ENCODE data around the gene LMAN2.
"Not testable (repeated sequence)": the region's sequence is repeated elsewhere in the genome, so short reads cannot be mapped to it uniquely, and the experiment has no call there.

LMAN2 gene

GRCh38 chr5:177320879-177321278, 30.6 kb downstream of the LMAN2 start:
- DNase-seq: no peak

DNA sequence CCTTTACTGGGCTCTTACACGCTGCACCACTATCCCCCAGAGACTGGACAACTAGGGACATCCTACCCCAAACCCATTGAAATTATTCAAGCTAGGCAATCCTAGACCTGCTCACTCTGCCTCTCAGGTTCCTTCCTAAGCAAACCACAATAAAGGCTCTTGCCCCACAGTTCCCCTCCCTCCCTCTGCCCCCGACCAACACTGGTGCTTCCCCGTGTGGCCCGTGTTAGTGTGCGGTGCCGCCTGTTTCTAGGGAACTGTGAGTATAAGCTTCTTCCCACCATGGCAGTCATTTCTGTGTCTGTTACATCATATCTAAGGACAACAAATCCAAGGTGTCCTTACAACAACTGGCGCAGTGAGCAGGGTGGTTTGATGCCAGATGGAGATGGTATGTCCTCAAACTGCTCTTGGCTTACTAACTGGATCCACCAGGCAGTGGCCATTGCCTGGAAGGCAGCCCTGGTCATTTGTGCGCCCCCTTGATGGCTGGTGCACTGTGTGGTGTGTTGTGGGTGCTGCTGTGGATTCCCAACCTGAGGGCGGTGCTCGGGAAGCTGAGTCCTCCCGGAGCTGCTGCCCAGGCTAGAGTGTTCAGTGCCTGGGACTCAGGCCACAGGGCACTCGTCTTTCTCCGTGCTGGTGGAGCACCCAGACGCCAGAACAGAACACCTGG, 31.4 kb downstream of the LMAN2 start:
- peak; percentile 34 for DNase-seq

GRCh38 chr5:177317959-177318377, 33.5 kb downstream of the LMAN2 start:
- DNase-seq: peak; percentile 81

DNA sequence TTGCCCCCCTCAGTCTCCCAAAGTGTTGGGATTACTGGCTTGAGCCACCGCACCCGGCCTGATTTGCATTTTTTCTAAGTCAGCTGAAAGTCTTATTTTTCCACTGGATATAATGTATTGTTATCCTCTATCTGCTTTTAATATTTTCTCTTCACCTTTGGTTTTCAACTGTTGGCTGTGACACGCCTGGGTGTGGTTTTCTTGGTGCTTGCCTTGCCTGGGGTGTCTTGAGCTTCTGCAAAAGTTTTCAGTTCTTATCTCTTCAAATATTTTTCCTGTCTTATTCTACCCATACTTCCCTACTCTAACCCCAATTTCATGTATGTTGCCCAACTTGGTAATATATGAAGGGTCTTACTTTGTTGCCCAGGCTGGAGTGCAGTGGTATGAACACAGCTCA, 35.5 kb downstream of the LMAN2 start:
- DNase-seq: no peak

DNA sequence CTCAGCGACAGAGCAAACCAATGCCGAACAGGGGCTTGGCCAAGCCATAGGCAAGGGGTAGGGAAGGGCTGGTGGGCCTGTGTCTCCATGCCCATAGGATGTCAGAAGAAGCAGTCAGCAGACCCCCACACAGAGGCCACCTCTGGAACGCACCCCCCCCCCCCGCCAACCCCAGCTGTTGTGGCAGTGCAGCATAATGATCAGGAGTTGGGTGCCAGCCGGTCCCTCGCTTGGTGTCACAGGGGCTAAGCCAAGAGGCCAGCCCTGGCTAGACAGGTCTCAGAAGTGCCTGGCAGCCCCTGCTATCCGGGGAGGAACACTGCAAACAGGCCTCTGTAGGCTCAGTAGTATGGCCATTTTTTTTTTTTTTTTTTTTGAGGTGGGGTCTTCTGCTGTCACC, 36.1 kb downstream of the LMAN2 start:
- DNase-seq: no peak

GRCh38 chr5:177314376-177315342, 36.8 kb downstream of the LMAN2 start:
- no peak for DNase-seq

GRCh38 chr5:177313561-177314259, 37.8 kb downstream of the LMAN2 start:
- DNase-seq: no peak

DNA sequence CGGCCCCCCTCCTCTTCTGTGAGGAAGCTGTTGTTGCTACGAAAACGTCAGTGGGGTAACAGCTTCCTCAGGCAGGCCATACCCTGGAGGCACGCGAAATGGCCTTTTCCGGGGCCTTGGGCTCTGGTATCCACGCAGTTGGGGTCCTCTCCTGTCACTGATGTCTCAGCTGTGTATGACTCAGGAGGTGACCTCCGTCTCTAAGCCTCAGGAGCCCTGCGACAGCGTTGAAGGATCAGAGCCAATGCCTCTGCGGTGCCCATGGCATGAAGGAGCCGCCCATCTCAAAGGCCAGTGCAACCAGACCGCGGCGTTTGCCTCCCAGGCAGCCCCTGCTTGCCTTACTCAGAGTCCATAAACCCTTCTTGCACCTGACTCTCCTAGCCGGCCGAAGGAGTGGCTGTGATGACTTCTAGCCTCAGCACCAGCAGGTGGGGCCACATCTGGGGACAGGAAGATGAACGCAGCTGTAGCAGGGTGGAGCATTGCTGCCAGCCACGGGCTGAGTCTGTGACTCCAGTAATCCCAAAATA, 38.8 kb downstream of the LMAN2 start:
- DNase-seq: no peak

DNA sequence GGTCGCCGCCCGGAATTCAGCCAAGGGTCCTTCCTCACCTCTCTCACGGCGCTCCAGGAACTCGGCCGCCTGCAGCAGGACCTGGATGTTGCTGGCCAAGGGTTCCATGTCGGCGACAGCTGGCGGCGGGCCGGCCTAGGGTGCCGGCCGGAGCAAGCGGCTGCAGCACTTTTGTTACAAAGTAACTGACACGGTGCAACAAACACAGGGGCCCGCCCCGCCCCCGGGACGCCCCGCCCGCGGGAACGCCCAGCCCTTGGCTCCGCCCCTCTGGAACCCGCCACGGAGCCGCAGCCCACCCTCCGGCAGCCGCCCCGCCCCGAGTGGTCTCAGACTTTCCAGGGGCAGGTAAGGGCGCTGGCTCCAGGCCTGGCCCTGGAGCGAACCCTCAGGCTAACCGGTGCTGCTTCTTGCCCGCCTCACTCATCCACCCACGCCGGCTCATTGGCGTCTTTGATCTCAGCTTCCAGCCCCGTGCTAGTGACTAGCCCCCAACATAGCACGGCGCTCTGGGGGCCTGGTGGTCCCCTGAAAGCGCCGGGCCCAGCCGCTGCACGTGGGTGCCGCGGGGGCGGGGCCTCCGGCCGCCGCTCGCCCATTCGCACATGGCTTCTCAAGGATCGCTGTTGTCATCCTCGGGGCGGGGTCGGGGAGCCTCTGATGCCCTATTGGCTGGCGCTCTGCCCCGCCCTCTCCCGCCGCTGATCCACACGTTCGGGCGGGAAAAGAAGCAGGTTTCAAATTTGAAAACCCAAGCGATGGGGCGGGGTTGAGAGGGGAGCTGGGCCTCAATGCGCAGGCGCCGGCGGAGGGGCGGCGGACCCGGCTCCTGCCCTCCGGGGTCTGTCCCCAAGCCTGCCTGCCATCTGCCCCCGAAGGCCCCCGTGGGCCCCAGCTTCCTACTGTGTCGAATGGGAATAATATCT, 39.5 kb downstream of the LMAN2 start, which contains the start of gene MXD3:
TSS of gene MXD3 (minus strand) at position 176 of the 926 bp plus-strand sequence. CDS start at position 108, 68 bp downstream.
- DNase-seq: peak; percentile 96

- DNase-seq: no peak
Observed at GRCh38 chr5:177311392-177311722, 40.1 kb downstream of the LMAN2 start.

DNA sequence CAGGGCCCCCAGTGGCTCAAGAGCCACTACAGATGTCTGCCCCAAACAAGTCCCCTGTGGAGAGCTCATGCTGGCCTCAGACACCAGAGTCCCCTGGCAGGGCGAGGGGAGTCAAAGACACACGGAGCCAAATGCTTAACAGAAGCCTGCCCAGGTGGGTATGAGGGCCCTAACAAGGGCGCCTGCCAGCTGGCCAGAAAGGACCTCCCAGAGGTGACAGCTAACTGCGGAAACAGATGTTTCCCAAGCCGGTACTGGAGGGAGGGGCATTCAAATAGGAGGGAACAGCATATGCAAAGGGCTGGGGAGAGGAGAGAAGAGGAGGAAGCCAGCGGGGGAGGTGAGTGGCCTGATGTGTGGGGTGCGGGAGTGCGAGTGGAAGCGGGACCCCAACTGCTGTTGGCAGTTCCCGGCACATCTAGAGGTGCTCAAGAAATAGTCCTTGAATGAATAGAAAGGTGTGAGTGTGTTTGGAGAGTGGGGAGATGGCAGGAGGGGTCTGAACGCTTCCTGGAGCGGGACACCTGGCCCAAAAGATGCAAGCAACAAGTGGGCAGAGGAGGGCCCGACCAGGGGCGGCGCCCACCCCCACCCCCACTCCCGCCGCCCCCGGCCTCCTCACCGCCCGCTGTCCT, 40.6 kb downstream of the LMAN2 start:
- DNase-seq: no peak

DNA sequence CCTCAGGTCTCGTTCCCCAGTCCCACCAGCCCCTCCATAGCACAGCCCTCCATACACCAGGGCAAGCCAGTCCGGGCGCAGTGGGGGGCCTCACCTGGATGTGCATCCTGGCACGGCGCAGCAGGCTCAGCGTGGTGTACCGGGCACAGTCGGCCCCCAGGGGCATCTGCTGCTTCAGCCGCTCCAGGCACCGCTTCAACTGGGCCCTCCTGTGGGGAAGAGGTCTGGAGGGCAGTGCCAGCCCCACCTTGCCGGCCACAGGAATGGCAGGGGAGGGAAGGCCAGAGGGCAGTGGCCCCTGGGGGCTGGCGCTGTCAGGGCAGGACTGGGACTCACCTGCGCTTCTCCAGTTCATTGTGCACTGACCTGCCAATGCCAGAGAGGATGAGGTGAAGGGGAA, 41.1 kb downstream of the LMAN2 start:
- DNase-seq: no peak

DNA sequence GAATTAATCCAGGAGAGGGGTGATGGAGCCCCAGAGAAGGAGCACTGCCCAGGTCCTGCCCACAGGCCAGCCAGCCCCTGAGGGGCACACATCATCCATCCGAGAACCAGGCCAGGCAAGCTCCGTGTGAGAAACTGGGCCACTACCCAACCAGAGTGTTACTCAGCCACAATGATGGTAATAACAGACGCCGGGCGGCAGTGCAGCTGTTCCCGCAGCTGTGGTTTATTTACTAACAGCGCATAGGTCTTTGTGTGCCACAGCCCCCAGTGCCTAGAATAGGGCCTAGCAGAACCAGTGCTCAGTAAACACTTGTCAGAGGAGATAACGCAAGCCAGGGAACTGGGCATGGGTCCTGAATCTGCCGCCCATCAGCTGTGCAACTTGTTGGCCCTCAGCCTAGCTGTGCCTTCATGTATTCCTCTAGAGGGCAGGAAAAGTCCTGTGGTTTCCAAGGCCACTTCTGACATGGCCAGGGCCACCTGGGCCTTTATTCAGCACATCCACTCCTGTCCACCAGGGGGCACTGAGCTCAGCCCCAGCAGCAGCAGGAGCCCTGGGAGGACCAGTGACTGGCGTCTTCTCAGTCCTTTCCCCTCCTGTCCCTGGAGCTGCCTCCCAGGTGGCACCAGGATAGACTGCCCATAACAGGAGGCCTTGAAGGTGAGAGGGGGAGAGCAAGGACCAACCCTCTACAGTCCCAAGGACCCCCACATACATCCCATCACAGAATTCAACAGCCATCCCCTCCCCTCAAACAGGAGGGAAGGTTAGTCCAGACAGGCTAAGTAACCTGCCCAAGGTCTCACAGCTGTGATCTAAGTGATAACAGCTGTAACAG, 41.9 kb downstream of the LMAN2 start:
- DNase-seq: peak; percentile 80

- no peak for DNase-seq
Observed at GRCh38 chr5:177308740-177309139, 42.7 kb downstream of the LMAN2 start.

DNA sequence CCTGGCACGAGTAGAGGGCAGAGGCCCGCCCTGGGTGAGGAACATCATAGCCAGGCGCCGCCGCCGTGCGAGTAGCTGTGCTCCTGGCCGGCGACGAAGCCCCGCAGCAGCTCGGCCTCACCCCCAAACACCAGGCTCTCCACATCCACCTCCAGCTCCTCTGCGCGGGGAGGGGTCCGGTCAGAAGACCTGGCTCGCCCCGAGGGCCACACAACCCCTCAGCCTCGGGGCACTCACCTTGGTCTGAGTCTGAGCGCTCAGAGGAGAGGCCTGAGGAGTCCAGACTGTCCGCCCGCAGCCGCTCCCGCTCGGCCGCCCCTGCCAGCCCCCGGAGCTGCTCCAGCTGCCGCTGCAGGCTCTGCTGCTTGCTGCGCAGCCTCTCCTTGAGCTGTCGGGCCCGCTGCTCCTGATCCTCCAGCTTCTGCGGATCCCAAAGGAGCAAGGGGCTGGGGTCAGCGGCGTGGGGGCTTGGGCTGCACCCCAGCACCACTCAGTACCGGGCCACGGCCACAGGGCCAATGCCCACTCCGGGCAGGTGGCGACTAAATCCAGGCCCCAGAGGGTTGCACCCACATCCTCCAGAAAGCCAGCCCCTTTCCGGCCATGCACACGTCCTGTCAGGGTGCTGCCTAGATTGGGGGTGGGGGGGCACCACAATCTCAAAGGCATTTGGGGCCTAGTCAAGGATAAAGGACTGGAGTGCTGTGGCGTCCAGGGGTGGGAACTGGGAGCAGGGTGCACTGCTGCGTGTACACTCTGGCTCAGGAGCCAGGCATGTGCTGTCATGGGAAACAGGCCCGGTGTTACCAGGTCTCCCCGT, 43.7 kb downstream of the LMAN2 start:
- no peak for DNase-seq

DNA sequence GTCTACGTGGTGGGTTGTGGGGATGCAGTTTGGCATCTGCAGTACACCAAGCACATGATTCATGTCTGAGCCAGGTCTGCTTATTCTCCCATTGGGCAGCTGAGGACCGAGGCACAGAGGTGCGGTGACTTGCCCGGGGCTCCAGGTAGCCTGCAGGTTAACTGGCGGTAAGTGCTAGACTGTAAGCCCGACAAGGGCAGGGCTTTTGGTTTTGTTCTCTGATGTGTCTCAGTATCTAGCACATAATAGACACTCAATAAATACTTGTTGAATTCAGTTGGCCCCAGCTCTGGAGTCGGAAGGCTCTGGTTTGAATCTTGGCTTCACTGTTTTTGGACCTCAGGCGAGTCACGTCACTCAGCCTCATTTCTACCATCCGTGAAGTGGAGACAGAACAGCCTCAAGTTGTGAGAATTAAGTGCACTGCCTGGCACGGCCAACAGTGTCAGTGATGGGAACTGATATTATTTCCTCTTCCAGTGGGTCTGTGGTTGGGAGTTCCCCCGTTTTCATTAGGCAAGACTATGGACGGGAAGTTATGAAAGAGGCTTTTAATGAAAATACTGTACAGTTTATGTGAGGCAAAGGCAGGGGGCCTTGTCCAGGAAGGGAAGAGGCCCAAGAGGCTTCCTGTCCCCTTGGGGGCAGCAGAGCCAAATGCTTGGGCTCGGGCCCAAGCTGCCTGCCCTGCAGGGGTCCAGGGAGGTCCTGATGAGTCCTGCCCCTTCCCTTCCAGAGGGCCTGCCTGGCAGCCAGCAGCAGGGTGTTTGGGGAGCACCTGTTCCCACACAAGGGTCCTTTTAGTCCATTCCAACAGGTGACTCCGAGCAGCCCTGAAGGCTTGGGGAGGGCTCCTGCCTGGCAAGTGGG, 44.6 kb downstream of the LMAN2 start:
- peak; percentile 42 for DNase-seq

- DNase-seq: not testable (repeated sequence)
Observed at GRCh38 chr5:177306103-177306640, 45.3 kb downstream of the LMAN2 start.

DNA sequence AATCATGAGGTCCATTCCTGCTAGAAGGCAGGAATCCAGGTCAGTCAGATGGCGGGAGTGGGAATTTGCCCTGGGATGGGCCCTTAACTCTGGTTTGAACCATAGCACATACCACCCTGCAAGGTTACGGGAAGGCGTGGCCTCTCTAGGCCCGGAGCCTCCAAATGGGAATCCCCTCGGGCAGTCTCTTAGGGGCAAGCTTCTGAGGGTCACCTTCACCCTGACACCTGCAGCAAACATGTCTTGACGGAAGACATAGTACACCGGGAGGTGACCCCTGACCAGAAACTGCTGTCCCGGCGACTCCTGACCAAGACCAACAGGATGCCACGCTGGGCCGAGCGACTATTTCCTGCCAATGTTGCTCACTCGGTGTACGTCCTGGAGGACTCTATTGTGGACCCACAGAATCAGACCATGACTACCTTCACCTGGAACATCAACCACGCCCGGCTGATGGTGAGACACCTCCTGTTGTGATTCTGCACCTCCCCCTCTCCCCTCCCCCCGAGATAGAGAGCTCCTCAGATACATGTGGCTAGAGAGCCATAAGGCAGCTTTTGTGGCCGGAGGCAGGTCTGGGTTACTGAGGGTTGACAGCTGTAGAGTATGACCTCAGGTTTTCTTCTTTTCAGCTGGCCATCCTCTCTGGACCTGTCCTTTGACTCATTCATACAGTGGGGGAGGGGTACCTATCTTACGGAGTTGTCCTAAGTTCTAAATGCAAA, 46.9 kb downstream of the LMAN2 start:
- no peak for DNase-seq
